ENCODE data around the gene TSC22D1.

DNA sequence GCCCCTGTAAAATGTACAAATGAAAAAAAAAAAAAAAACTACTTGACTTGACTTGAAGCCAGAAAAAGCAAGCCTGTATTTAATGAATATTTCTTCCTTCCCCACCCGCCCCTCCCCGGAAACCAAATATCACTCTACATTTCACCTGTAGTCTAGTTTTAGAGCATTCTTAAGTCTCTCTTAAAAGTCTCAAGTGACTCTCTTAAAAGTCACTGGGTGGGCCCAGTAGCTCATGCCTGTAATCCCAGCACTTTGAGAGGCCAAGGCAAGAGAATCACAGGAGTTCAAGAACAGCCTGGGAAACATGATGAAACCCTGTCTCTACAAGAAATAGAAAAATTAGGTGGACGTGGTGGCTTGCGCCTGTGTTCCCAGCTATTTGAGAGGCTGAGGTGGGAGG, 72.0 kb downstream of the TSC22D1 start:
- TF ChIP-seq, protein P1, sequence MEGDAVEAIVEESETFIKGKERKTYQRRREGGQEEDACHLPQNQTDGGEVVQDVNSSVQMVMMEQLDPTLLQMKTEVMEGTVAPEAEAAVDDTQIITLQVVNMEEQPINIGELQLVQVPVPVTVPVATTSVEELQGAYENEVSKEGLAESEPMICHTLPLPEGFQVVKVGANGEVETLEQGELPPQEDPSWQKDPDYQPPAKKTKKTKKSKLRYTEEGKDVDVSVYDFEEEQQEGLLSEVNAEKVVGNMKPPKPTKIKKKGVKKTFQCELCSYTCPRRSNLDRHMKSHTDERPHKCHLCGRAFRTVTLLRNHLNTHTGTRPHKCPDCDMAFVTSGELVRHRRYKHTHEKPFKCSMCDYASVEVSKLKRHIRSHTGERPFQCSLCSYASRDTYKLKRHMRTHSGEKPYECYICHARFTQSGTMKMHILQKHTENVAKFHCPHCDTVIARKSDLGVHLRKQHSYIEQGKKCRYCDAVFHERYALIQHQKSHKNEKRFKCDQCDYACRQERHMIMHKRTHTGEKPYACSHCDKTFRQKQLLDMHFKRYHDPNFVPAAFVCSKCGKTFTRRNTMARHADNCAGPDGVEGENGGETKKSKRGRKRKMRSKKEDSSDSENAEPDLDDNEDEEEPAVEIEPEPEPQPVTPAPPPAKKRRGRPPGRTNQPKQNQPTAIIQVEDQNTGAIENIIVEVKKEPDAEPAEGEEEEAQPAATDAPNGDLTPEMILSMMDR (IDR thresholded peaks at IDR 0.05) = no peak
- no peak for TF ChIP-seq POLR2A (IDR thresholded peaks at IDR 0.05)
- no peak for TF ChIP-seq POLR2AphosphoS5 (IDR thresholded peaks at IDR 0.05)
